LNCAP (cell line): ENCODE measurements around the gene ACTL10.

ENCODE experiments used
- TF ChIP-seq, protein P1 (sequence below): fragments of 450-650 bp; IDR thresholded peaks from 2 replicates; pipeline ENCODE4 v1.5.1; 2017; ENCODE audit warnings: mild to moderate bottlenecking

Gene ACTL10

DNA sequence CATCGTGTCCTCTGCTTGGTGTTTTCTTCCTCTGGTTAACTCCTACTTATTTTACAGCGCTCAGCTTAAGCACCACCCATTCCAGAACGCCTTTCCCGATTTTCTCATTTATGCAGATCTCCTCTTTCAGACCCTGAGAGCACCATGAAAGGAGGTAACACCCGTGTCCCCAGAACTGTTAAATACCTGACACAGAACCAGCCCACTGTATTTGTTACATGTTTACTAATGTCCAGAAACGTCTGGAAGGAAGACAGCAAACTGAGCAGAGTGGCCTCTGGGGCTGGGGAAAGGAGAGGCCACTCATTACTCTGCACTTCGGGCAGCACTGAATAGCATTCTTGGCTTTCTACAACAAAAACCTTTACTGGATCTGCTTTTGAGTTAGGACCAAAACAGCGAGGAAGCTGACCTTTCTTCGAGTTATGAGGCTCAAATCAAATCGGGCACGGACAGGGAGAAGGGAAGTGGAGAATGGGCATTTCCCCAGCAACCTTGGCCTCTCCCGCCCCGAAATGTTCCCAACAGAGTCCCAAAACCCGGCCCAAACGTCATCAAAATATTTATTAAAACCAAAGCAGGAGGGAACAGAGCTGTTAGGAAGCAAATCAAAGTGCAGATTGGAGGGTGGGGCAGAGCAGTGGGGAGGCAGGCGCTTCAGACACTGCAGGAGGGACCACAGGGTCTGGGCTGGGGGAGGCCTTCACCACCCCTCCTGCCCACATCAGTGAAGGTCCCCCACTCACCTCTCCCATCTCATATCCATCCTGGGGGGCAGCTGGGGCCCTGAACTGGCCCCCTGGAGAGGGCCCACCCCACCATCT is 8.6 kb downstream of the ACTL10 start:
- TF ChIP-seq, protein P1, sequence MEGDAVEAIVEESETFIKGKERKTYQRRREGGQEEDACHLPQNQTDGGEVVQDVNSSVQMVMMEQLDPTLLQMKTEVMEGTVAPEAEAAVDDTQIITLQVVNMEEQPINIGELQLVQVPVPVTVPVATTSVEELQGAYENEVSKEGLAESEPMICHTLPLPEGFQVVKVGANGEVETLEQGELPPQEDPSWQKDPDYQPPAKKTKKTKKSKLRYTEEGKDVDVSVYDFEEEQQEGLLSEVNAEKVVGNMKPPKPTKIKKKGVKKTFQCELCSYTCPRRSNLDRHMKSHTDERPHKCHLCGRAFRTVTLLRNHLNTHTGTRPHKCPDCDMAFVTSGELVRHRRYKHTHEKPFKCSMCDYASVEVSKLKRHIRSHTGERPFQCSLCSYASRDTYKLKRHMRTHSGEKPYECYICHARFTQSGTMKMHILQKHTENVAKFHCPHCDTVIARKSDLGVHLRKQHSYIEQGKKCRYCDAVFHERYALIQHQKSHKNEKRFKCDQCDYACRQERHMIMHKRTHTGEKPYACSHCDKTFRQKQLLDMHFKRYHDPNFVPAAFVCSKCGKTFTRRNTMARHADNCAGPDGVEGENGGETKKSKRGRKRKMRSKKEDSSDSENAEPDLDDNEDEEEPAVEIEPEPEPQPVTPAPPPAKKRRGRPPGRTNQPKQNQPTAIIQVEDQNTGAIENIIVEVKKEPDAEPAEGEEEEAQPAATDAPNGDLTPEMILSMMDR: no peak

DNA sequence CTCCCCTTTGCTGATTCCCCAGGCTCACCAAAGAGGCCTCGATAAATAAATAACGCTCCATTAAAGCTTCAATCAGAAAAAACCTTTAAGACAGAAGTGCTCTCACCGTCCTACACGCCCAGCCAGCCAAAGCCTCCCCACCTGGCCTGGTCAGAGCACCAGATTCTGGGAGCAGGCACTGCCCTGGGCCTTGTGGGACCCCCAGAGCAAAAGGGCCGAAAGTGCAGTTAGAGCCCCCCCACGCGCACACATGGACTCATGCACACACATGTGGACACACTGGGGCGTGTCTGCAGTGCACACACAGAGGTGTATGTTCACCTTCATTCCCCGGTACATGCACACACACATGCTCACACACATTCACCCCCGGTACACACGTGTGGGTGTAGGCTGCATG is 9.4 kb downstream of the ACTL10 start:
- TF ChIP-seq, protein P1: no peak

GRCh38 chr20:33676652-33677645 is 10.2 kb downstream of the ACTL10 start:
- TF ChIP-seq, protein P1: no peak

DNA sequence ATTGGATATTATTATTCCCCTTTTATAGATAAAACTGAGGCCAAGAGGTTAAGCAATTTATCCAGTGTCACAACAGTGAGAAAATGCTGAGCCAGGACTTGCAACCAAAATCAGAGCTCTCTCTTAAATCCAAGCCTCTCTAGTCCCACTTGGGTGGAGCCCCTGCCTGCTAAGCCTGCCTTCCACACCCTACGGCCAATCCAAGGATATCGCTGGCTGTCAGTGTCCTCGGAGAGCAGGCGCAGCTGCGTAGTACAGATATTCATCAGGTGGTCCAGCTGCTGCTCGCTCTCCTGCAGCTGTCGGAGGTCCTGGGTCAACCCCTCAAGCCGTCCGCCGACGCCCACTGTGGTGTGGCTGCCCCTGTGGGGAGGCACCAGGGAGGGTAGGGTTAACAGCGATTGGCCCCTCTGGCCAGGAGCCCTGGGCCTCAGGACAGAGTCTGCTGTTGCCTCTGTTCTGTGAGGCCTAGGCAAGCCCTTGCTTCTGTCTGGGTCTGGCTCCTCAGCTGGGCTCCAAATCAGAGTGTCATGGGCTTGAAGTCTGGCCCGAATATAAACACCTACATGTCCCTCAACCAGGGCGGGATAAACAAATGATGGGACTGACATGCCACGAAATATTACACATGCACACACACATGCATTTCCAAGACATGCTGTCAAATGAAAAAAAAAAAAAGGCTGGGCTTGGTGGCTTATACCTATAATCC is 11.4 kb downstream of the ACTL10 start:
- TF ChIP-seq, protein P1: no peak

GRCh38 chr20:33679758-33680485 is 13.2 kb downstream of the ACTL10 start:
- TF ChIP-seq, protein P1: no peak

- TF ChIP-seq, protein P1: no peak
These were observed 13.9 kb downstream of the ACTL10 start for GRCh38 chr20:33680686-33681085.
